NCI-H460 (cell line): ENCODE data around the gene ZNF446. TPM values are rescaled to one million over a fixed set of nuclear protein-coding genes. Genes with fewer than 3 reads are reported as not detected.
"Not testable (repeated sequence)": the region's sequence is repeated elsewhere in the genome, so short reads cannot be mapped to it uniquely, and the experiment has no call there.

Source experiments
- DNase-seq: peaks from one replicate; pipeline ENCODE4 v3.0.0-alpha.2; 2016; ENCODE audit warnings: low read depth; ENCODE audit errors: extremely low read depth
- total RNA-seq: library from RNA; depleted of rRNA; stranded (reverse); fragments of >200 nt; shearing (Covaris generic); gene quantifications from 2 replicates; pipeline ENCODE4 v1.2.3, GENCODE V29; 2014

Gene ZNF446
- total RNA-seq, 1 experiment from 2014 or later: 5.1 TPM

- DNase-seq: no peak
Measured at GRCh38 chr19:58498316-58499020, 22.3 kb downstream of the ZNF446 start.

DNA sequence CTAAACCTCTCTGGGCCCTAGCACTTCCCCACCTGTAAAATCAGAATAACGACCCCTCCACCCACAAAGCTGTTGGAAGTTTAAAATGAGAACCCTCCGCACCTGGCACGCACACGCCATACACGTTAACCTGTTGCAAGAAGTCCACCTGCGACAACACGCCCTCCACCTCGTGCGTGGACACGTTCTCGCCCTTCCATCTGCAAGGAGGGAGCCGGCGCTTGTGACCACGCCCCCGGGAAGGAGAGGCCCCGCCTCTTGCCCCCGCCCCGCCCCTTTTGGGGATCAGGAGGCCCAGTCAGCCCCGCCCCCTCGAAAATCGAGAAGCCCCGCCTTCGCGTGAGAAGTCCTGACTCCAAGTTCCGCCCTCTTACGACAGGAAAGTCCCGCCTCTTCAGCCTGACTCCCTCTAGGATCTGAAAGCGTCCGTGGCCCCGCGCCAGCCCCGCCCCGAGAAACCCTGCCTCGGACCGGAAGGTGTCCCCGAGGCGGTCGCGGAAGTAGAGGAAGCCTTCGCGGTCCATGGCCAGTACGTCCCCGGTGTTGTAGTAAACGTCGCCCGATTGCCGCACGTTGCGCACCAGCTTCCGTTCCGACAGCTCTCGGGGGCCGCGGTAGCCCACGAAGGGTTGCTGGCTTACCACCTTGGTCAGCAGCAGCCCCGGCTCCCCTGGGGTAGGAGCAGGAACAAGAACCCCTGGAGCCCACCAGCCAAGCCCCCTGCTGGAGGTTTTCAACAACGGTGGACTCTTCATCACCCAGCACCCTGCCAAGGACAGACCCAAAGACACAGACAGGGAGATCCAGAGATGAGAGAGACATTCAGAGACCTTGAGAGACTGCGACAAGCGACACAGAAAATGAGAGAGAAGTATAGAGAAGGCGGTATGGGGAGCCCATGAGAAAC lies 23.1 kb downstream of the ZNF446 start:
- peak; percentile 98 for DNase-seq

DNA sequence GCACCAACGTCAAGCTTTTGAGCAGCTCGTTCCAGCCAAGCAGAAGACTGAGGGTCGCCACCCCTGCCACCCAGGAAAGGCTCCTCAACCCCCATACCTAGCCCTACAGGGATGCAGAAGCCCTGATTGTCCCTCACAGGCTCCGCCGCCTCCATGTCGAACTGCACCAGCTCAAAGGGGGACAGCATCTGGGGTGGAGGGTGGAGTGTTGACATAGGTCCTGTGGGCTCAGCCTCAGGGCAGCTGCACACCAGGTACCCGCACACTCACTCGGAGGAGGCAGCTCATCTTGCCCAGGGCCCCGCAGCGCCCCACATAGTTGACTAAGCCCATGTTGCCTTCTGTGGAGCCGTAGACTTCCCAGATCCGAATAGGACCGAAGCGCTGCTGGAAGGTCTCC lies 24.1 kb downstream of the ZNF446 start:
- DNase-seq: no peak

DNA sequence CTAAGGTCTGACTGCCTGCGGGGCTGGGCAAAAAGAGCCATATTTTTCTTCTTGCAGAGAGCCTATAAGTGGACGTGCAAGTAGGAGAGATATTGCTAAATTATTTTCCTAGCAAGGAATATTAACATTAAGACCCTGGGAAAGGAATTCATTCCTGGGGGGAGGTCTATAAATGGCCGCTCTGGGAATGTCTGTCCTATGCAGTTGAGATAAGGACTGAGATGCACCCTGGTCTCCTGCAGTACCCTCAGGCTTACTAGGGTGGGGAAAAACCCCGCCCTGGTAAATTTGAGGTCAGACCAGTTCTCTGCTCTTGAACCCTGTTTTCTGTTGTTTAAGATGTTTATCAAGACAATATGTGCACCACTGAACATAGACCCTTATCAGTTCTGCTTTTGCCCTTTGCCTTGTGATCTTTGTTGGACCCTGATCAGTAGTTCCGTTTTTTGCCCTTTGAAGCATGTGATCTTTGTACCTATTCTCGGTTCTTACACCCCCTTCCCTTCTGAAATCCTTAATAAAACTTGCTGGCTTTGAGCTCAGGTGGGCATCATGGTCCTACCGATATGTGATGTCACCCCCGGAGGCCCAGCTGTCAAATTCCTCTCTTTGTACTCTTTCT lies 31.6 kb downstream of the ZNF446 start:
- DNase-seq: not testable (repeated sequence)

- no peak for DNase-seq
Measured at GRCh38 chr19:58509731-58510083, 33.6 kb downstream of the ZNF446 start.

DNA sequence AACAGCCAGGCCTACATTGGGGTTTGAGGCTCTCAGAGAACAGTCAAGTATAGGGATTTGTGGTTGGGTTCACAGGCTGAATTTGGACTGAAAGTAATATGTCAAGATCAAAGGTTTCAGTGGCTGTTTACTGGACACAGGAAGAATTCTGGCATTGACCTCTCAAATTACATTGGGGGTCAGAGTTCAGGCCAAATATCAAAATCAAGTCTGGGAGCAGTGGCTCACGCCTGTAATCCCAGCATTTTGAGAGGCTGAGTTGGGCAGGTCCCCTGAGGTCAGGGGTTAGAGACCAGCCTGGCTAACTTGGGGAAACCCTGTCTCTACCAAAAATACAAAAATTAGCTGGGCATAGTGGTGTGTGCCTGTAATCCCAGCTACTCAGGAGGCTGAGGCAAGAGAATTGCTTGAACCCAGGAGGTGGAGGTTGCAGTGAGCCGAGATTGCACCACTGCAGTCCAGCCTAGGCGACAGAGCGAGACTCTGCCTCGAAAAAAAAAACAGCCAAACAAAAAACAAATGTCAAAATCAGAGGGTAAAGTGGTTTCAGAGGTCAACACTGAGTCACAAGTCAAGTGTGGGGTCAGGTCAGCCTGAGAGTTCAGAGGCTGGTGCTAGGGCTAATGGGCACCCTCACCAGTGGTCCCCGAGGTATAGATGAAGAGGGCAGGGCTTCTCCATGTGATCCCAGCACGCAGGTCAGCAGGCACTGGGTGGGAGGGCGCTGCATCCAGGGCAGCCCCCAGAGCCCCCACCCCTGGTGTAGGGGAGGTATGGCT lies 34.1 kb downstream of the ZNF446 start:
- no peak for DNase-seq

DNA sequence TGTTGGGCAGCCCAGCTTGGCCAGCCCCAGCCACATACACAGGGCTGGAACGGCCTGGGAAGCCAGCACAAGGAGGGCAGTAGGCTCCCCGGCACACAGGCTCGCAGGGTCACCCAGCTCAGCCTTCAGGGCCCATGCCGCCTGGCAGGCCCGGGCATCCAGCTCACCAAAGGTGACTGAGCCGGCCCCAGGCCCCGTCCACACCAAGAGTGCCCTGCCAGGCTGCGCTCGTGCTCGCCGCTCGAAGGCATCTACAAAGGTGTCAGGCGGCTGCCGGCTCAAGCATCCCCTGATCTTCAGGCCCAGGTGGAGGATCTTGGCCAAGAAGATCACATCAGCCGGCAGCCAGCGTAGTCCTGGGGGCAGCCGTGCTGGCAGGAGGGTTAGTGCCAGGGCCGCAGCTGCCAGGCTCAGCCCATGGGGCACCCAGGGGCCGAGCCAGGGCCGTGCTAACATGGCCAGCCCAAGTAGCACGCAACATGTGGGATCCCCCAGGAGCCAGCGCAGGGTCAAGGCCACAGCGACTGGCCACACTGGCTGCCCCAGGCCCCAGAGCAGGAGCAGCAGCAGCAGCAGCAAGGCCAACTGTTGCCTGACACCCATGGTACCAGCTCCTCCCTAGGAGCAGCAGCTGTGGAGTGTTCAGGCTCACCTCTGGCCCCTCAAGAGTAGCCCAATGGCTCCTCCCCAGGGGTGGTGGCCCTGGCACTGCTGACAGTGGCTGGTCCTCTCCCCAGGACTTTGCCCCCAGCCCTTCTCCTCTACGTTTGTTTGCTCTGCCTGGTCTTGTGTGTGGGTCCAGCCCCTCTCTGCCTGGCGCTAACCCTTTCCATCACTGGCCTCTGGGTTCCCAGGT lies 35.4 kb downstream of the ZNF446 start, which contains the start of gene SLC27A5:
Gene SLC27A5, minus strand, starts transcription at position 640 of the 856 bp plus-strand sequence. Its CDS starts 37 bp downstream, at position 603.
- no peak for DNase-seq

- no peak for DNase-seq
Measured at GRCh38 chr19:58513213-58513693, 37.1 kb downstream of the ZNF446 start.

DNA sequence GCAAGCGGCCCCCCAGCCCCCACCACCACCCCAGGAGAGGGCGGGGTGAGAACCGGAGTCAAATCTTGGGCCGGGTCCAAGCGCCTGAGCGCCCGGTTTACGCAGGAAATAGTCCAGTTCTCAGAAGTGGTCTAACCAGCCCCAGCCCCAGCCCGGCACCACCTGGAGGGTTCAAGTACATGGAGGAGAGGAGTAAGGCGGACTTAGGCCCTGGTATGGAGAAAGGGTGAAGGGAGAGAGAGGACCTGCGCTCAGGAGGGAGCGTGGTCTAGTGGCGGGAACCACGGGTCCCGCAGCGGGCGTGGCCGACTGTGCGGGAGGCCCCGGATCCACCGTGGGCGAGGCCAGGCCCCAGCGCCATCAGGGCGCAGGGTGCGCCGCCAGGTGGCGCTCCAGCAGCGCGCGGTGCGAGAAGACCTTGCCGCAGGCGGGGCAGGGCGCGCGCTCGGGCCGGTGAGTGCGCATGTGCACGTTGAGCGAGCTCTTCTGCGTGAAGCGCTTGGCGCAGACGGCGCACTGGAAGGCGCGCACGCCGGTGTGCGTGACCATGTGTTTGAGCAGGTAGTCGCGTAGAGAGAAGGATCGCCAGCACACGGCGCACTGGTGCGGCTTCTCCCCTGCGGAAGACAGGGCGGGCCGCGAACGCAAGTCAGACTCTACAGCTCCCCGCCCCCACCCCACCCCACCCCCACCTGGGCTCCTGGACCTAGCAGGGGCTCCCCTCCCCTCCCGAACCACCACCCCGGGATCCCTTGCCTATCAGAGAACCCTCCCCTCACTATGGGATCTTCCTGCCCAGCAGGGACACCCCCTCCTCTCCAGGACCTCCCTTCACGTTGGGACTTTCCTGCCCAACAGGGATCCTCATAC lies 37.8 kb downstream of the ZNF446 start:
- peak; percentile 85 for DNase-seq

DNA sequence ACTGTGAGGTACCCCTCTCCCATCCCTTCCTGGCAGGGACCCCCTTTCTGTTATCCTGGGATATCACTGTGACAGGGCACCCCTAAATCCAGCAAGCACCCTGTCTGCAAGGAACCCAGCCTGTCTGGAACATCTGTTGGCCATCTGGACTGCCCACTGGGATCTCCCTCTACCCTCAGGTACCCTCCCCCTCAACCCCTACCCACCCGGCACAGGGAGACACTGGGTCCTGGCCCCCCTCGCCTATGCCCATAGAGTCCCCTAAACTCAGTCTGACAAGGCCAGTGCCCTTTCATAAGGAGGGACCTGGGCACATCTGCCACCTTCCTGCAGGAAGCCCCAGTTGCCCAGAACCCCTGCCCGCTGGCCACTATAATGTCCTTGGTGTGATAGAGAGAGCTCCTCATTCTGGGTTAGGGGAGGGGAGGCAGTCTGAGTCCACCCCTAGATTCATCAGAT lies 38.4 kb downstream of the ZNF446 start:
- no peak for DNase-seq

DNA sequence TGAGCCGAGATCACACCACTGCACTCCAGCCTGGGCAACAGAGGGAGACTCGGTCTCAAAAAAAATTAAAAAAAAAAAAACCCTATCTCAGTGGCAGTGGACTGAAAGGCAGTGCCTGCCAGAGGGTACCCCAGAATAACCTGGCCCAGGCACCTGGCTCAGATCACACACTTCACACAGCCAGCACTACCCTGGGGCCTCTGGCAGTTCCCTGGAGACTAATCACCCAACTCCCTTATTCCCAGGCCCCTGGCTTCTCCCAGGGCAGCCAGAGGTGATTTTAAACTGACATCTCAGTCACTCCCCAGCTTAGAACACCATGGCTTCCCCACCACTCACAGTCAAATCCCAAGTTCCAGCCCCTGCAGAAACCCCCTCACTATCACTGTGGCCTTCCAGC lies 39.1 kb downstream of the ZNF446 start:
- no peak for DNase-seq

DNA sequence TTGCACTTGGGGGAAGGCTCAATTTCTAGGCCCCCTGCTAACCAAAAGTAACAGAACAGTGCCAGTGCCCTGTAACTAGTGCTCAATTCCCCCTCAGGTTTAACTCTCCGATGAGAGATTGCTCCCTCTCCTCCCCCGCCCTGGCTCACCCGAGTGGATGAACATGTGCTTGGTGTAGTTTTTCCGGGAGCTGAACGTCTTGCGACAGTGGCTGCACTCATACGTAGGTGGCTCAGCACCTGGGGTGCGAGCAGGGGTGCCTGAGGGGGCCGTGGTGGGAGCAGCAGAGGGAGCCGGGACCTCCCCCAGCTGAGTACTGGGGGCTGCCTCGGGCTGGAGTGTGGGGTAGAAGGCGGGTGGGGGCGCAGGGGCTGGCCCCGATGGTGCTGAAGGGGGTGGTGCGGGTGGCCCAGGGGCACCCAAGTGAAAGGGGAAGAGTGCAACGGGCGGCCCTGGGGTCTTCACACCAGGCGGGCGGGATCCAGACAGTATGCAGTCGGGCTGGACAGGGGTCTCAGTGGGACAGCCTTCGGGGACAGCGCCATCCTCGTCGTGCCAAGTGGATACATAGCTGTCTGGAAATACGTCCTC lies 40.2 kb downstream of the ZNF446 start:
- DNase-seq: no peak

DNA sequence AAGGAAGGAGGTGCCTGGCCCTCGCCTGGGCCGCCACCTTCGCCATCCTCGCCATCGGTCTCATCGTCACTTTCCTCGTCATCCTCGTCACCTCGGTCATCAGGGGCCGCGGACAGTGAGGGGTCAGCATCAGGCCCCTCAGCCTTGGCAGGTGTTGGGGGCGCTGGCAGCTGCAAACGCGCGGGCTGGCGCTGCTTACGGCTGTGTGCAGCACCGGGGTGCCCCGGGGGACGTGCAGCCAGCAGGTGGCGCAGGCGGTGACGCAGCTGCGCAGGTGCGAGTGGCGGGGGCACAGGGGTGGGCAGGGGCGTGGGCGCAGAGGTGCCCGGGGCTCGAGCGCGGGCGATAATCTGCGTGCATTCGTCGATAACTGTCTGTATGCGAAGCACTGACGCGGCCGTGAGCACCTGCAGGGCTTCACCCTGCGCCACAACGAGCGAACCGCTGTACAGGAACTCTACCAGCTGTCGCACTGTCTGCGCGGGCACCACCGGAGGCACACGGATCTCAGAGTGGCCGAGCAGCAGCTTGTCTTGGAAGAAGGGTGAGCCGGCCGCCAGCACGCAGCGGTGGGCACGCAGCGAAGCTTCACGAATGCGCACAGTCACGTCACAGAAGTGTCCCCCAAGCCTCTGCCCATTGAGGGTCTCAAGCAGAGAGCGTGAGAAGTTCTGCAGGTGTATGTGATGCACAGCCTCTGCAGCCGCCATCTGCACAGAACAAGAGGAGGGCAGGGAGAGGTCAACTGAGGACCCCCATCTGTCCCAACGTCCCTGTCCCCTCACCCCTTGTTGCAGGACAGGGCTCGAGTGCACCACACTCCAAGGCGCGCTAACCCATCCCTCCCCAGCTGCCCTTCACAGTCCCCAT lies 41.0 kb downstream of the ZNF446 start:
- no peak for DNase-seq

DNA sequence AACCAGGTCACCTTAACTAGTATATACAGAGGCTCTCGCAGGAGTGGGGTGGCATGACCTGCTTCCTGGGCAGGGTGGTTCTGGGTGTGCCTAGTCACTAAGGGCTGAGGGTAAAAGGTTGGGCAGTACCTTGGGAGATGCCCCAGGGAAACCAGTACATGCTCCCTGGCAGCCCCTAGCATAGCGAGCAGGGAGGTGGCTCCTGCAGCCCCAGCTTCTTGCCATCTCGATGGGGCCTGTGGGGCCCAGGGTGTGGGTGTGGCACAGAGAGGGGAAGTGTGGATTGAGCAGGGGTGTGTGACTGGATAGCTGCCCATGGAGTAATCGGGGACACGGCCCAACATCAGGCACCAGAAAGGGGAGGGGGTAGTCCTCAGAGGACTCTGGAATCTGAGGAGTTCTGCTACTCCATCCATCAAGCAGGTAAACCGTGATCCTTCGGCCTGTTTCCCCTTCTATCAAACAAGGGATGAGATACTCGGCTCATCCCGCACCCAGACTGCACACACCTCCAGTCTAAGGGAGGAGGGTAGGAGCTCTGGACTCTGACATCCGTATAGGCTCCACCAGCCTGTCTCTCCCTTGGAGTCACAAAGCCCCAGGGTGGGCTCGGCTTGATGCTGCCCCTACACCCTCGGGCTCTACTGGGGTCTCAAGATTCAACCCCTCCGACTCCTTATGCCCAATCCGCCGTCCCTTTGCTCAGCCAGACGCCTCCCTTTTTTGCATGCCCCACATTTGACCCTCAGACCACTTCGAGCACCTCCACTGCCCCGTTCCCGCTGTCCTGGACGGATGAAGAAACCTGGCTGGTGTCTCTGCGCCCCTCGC lies 42.3 kb downstream of the ZNF446 start:
- no peak for DNase-seq

DNA sequence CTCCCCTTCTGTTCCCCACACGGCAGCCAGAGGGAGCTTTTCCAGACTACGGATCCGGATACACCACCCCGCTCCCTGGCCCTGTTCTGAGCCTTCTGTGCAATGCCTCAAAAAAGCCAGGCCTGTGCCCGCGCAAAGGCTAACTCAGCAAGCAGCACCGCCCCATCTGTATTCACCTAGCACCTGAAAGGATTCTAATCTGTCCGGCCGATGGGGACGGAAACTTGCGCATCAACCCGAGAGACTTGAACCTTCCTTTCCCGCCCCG lies 42.9 kb downstream of the ZNF446 start:
- DNase-seq: peak; percentile 62
